HCT116 (cell line): ENCODE data around the gene MRPL45. TPM values are rescaled to one million over a fixed set of nuclear protein-coding genes. Genes with fewer than 3 reads are reported as not detected.
A peak's percentile ranks its signal among the peaks of the same experiment; 100 is the strongest.
"Not testable (repeated sequence)": the region's sequence is repeated elsewhere in the genome, so short reads cannot be mapped to it uniquely, and the experiment has no call there.

Source experiments
- ATAC-seq: fragments of 200-7000 bp; cut with Tn5 transposase; 2 replicates; pipeline ENCODE4 v1.9.1; 2020; ENCODE audit warnings: mild to moderate bottlenecking, moderate library complexity
- BruUV-seq: library from RNA; stranded (reverse); fragments of 400-500 nt; replicated peaks from 2 replicates; lab custom pipeline; 2021; lab: Mats Ljungman, UMichigan
- CTCF ChIA-PET: fragments of 300-600 bp; sonication (Branson Sonifier 250); formaldehyde crosslinking; loops from one replicate; lab custom pipeline; 2021; ENCODE audit warnings: antibody characterized with exemption; lab: Charles Lee
- POLR2A ChIA-PET: fragments of 300-600, 350-600 bp; sonication (Branson Sonifier 250); formaldehyde crosslinking; loops from one replicate; lab custom pipeline; 2021; ENCODE audit warnings: antibody characterized with exemption; lab: Charles Lee
- RAD21 ChIA-PET, 2 experiments: fragments of 300-600 bp; sonication (Branson Sonifier 250); formaldehyde crosslinking; loops; one replicate each; lab custom pipeline; 2023; ENCODE audit warnings: low total read pairs in 2 of 2; ENCODE audit not compliant: uncharacterized antibody in 2 of 2, unreplicated experiment in 2 of 2, low non-redundant PET in 1 of 2; lab: Charles Lee
- DNase-seq: peaks from one replicate; pipeline ENCODE4 v3.0.0-alpha.2; 2010; ENCODE audit warnings: low read depth, low spot score
- H2AFZ ChIP-seq: fragments of 200-600 bp; shearing (Covaris generic), sonication (generic); 2 replicates; pipeline ENCODE4 v1.6.1; 2017; ENCODE audit warnings: low read depth, mixed run types, mixed read lengths, antibody characterized with exemption, low read length; ENCODE audit not compliant: poor library complexity, severe bottlenecking
- H3K27ac ChIP-seq: 2 replicates; pipeline ENCODE4 v1.5.1; 2012; ENCODE audit warnings: low read depth, low read length
- H3K27me3 ChIP-seq: fragments of 200-600 bp; sonication (generic); 2 replicates; pipeline ENCODE4 v1.6.1; 2016; ENCODE audit warnings: mixed run types, low read length, mixed read lengths; ENCODE audit not compliant: insufficient read depth
- H3K36me3 ChIP-seq, 2 experiments: fragments of 200-500 bp in 1 of 2; fragments of 200-600 bp in 1 of 2; sonication (Bioruptor generic) in 1 of 2; sonication (generic) in 1 of 2; 2 replicates each; pipeline versions ENCODE4 v1.5.1 to v1.6.1; 2014 to 2016; ENCODE audit warnings: low read length in 2 of 2, inconsistent platforms in 1 of 2, mixed read lengths in 1 of 2, mixed run types in 1 of 2; ENCODE audit not compliant: insufficient read depth in 2 of 2, control insufficient read depth in 1 of 2
- H3K4me1 ChIP-seq, 2 experiments: fragments of 200-600 bp in 1 of 2; sonication (generic) in 1 of 2; 2 replicates each; pipeline versions ENCODE4 v1.5.1 to v1.6.1; 2012 to 2017; ENCODE audit warnings: low read length in 2 of 2, inconsistent platforms in 1 of 2, mild to moderate bottlenecking in 1 of 2, mixed read lengths in 1 of 2, mixed run types in 1 of 2, moderate library complexity in 1 of 2; ENCODE audit not compliant: insufficient read depth in 2 of 2, control insufficient read depth in 1 of 2
- H3K4me2 ChIP-seq: fragments of 200-600 bp; sonication (generic); 2 replicates; pipeline ENCODE4 v1.6.1; 2017; ENCODE audit warnings: mixed run types, low read length, mixed read lengths
- H3K4me3 ChIP-seq, 2 experiments: fragments of 200-600 bp in 1 of 2; sonication (generic) in 1 of 2; replicated peaks in 1 of 2; 2 replicates each; pipeline ENCODE4 v1.5.1; 2011 to 2016; ENCODE audit warnings: low read length in 2 of 2, control low read depth in 1 of 2, low read depth in 1 of 2, mild to moderate bottlenecking in 1 of 2, mixed read lengths in 1 of 2, mixed run types in 1 of 2
- H3K79me2 ChIP-seq: fragments of 200-600 bp; sonication (generic); 2 replicates; pipeline ENCODE4 v1.6.1; 2017; ENCODE audit warnings: mild to moderate bottlenecking, mixed run types, low read length, moderate library complexity, mixed read lengths; ENCODE audit not compliant: insufficient read depth
- H3K9ac ChIP-seq: fragments of 200-600 bp; sonication (generic); 2 replicates; pipeline ENCODE4 v1.6.1; 2016; ENCODE audit warnings: low read length, mixed read lengths
- H3K9me2 ChIP-seq: fragments of 200-600 bp; sonication (generic), shearing (Covaris generic); 2 replicates; pipeline ENCODE4 v1.6.1; 2017; ENCODE audit warnings: mixed run types, mild to moderate bottlenecking, moderate library complexity; ENCODE audit not compliant: insufficient read depth
- H3K9me3 ChIP-seq, 2 experiments: fragments of 200-500 bp in 1 of 2; fragments of 200-600 bp in 1 of 2; sonication (Bioruptor generic) in 1 of 2; sonication (generic) in 1 of 2; 2 replicates each; pipeline ENCODE4 v1.6.1; 2014 to 2017; ENCODE audit warnings: low read length in 2 of 2, mixed read lengths in 2 of 2, inconsistent platforms in 1 of 2, low read depth in 1 of 2, mild to moderate bottlenecking in 1 of 2, mixed run types in 1 of 2, moderate library complexity in 1 of 2; ENCODE audit not compliant: control insufficient read depth in 1 of 2, insufficient read depth in 1 of 2
- H4K20me1 ChIP-seq: fragments of 200-600 bp; sonication (generic), shearing (Covaris generic); 2 replicates; pipeline ENCODE4 v1.6.1; 2017; ENCODE audit warnings: mixed run types, mild to moderate bottlenecking, moderate library complexity; ENCODE audit not compliant: insufficient read depth
- intact Hi-C: fragments of 100-400 bp; cut with micrococcal nuclease; formaldehyde crosslinking; loops from 2 replicates; pipeline ENCODE4 v1.10.0; 2022
- total RNA-seq: library from RNA; stranded (reverse); gene quantifications from one replicate; pipeline ENCODE4 v1.2.1, GENCODE V29; 2021; ENCODE audit not compliant: unreplicated experiment

MRPL45 gene
- total RNA-seq, 1 experiment from 2014 or later = 76.1 TPM

DNA sequence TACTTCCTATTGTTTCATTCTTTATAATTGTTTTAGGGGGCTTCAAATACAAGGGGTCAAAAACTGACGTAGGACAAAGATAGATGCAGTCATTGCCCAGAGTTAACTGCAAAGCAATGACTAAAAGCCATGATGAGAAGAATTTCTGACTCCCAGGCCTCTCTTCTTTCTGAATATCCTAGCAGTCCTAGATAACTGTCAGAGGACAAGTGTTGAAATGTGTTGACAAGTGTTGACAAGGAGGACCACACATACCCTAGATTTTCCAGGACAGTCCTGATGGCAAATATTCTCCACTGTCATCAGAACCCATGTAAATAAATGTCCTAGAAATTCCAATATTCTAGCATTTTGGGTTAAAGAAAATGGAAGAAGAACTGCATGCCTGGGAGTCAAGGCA lies 27.9 kb upstream of the MRPL45 start:
- H3K4me3 ChIP-seq, RAD21 ChIA-PET, H3K27ac ChIP-seq, DNase-seq, CTCF ChIA-PET, H2AFZ ChIP-seq, H3K79me2 ChIP-seq, H3K9me2 ChIP-seq, H3K36me3 ChIP-seq, H3K9me3 ChIP-seq, H3K4me1 ChIP-seq, ATAC-seq, H3K27me3 ChIP-seq, intact Hi-C loops, BruUV-seq, POLR2A ChIA-PET, H4K20me1 ChIP-seq, H3K9ac ChIP-seq, H3K4me2 ChIP-seq: not testable (repeated sequence)

DNA sequence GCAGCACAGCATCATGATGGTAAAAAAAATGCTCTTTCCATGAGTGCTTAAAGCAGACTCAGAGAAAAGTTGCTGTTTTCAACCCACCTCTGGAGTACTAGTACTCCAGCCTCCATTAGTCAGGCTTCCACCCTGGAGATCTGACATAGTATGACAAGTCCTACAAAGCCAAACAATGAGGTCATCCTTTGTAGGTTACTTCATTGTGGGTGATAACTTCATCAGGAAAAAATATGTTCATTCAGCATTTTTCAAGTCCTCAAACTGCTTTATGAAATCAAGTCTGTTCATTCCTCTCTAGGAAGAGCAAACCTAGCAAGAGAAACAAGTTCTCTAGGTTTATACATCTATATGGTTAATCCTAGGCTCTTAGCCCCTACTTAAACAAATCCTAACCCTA lies 27.4 kb upstream of the MRPL45 start:
- H3K36me3 ChIP-seq, H3K9ac ChIP-seq, intact Hi-C loops, H2AFZ ChIP-seq, CTCF ChIA-PET, H3K4me3 ChIP-seq, H3K9me3 ChIP-seq, DNase-seq, ATAC-seq, H3K9me2 ChIP-seq, H3K27ac ChIP-seq, H3K4me1 ChIP-seq, H3K4me2 ChIP-seq, POLR2A ChIA-PET, H3K27me3 ChIP-seq, H3K79me2 ChIP-seq, RAD21 ChIA-PET, BruUV-seq, H4K20me1 ChIP-seq: not testable (repeated sequence)

DNA sequence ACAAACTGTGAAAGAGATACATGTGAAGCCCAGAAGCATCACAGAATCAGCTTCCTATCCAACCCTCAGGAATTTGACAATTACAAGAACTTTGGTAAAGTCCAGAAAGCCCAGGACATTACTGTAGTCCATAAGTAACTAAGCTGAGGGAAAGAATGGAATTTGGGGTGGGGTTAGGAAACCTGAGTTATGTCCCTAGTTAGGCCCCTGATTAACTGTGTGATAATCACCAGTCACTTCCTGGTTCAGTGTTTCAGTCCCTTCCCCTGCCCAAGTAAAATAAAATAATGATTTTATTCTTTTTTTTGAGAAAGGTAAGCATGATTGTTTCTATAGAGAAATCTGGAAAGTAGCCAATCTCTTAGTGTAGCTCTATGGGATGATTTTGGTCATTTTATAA lies 11.0 kb upstream of the MRPL45 start:
- Histone ChIP-seq H3K4me2 (peak overlapping the region; percentile 72; the same call in 1 of the 2 replicates), H3K4me1 (peaks cover 5 to 33% of the 10 kb centered on the region in 2 experiments)
- H3K9me3 ChIP-seq, H3K4me3 ChIP-seq, BruUV-seq, H3K36me3 ChIP-seq, CTCF ChIA-PET, H3K27ac ChIP-seq, H3K27me3 ChIP-seq, H4K20me1 ChIP-seq, intact Hi-C loops, DNase-seq, RAD21 ChIA-PET, H3K9me2 ChIP-seq, H3K9ac ChIP-seq, H3K79me2 ChIP-seq, POLR2A ChIA-PET, H2AFZ ChIP-seq: not testable (repeated sequence)
- ATAC-seq = peak; percentile 39
